MM.1S (cell line): ENCODE measurements around the gene CYTIP.

Source experiments
- DNase-seq: peaks from one replicate; pipeline ENCODE4 v3.0.0-alpha.2; 2015
- H2AFZ ChIP-seq: fragments of 300-600 bp; sonication (generic); 2 replicates; pipeline ENCODE4 v1.6.0; 2016; ENCODE audit warnings: antibody characterized with exemption, low read length
- H3F3A ChIP-seq: fragments of 300-600 bp; sonication (generic); 2 replicates; pipeline ENCODE4 v1.6.1; 2016; ENCODE audit warnings: mild to moderate bottlenecking, antibody characterized with exemption, low read length, moderate library complexity, mixed read lengths; ENCODE audit not compliant: insufficient read depth
- H3K27ac ChIP-seq: fragments of 300-600 bp; sonication (generic); 2 replicates; pipeline ENCODE4 v1.5.1; 2016; ENCODE audit warnings: mild to moderate bottlenecking, low read length
- H3K27me3 ChIP-seq: fragments of 300-600 bp; sonication (generic); replicated peaks from 2 replicates; pipeline ENCODE4 v1.6.0; 2016; ENCODE audit warnings: low read length; ENCODE audit not compliant: insufficient read depth
- H3K36me3 ChIP-seq: fragments of 300-600 bp; sonication (generic); replicated peaks from 2 replicates; pipeline ENCODE4 v1.6.1; 2016; ENCODE audit warnings: mild to moderate bottlenecking, low read length, mixed read lengths; ENCODE audit not compliant: insufficient read depth
- H3K4me1 ChIP-seq: fragments of 300-600 bp; sonication (generic); 2 replicates; pipeline ENCODE4 v1.6.1; 2016; ENCODE audit warnings: low read length, mixed read lengths
- H3K4me2 ChIP-seq: fragments of 300-600 bp; sonication (generic); 2 replicates; pipeline ENCODE4 v1.6.0; 2016; ENCODE audit warnings: low read depth, low read length
- H3K4me3 ChIP-seq: fragments of 300-600 bp; sonication (generic); 2 replicates; pipeline ENCODE4 v1.5.1; 2016; ENCODE audit warnings: low read length, mixed read lengths
- H3K79me2 ChIP-seq: fragments of 300-600 bp; sonication (generic); 2 replicates; pipeline ENCODE4 v1.6.1; 2016; ENCODE audit warnings: mixed run types, low read length, mixed read lengths
- H3K9ac ChIP-seq: fragments of 300-600 bp; sonication (generic); 2 replicates; pipeline ENCODE4 v1.6.1; 2016; ENCODE audit warnings: low read length, mixed read lengths
- H3K9me2 ChIP-seq: fragments of 300-600 bp; sonication (generic); replicated peaks from 2 replicates; pipeline ENCODE4 v1.6.1; 2016; ENCODE audit warnings: mild to moderate bottlenecking, low read length, mixed read lengths; ENCODE audit not compliant: insufficient read depth
- H3K9me3 ChIP-seq: fragments of 300-600 bp; sonication (generic); replicated peaks from 2 replicates; pipeline ENCODE4 v1.6.1; 2016; ENCODE audit warnings: mild to moderate bottlenecking, low read length, mixed read lengths; ENCODE audit not compliant: insufficient read depth
- H4K20me1 ChIP-seq: fragments of 300-600 bp; sonication (generic); 2 replicates; pipeline ENCODE4 v1.6.1; 2016; ENCODE audit warnings: mild to moderate bottlenecking, low read length, moderate library complexity, mixed read lengths; ENCODE audit not compliant: insufficient read depth
- CTCF ChIP-seq: fragments of 300-600 bp; sonication (generic); IDR thresholded peaks from 2 replicates; pipeline ENCODE4 v1.5.1; 2016; ENCODE audit warnings: antibody characterized with exemption, low read length, mixed read lengths
- EZH2 ChIP-seq: fragments of 300-600 bp; sonication (generic); optimal IDR thresholded peaks from 2 replicates; pipeline ENCODE3; 2017; ENCODE audit warnings: low read depth, mild to moderate bottlenecking, antibody characterized with exemption, low read length, mixed read lengths
- EZH2phosphoT487 ChIP-seq: fragments of 300-600 bp; sonication (generic); IDR thresholded peaks from 2 replicates; pipeline ENCODE4 v1.6.1; 2018; ENCODE audit warnings: antibody characterized with exemption, low read length

CYTIP gene

GRCh38 chr2:157488877-157489276 is 45.0 kb upstream of the CYTIP start:
- H4K20me1 ChIP-seq, result no peaks in the 10 kb centered on the region
- no peak overlapping the region for H3K27ac ChIP-seq
- H3K9me3 ChIP-seq, result no peaks in the 10 kb centered on the region
- H3K36me3 ChIP-seq, result no peaks in the 10 kb centered on the region
- TF ChIP-seq EZH2phosphoT487 (no peak), EZH2 (no peak), CTCF (no peak)
- no peaks in the 10 kb centered on the region for H3K27me3 ChIP-seq
- no peak overlapping the region for H2AFZ ChIP-seq
- no peaks in the 10 kb centered on the region for H3K4me1 ChIP-seq
- no peak overlapping the region for H3K4me2 ChIP-seq
- H3K9ac ChIP-seq, result no peak overlapping the region
- H3K9me2 ChIP-seq, result no peaks in the 10 kb centered on the region
- H3K79me2 ChIP-seq, result no peaks in the 10 kb centered on the region
- no peak overlapping the region for H3K4me3 ChIP-seq
- DNase-seq, result no peak
- no peaks in the 10 kb centered on the region for H3F3A ChIP-seq

DNA sequence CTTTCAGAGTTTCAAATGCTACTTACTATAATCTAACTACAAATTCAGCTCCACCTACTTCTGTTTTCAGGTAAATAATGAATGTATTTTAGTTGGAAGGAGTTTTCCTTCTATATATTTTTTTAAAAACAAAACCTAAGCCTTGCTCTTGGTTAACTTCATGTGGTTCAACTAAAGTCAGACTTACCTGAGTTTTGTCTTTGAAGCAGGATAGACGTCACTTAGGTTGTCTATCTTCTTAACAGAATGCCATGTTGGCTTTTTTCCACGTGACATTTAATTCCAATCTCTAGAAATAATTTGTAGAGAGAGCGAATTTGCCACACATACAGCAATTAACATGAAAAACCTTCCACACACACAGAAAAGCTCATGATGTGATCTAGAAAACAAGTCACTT is 43.9 kb upstream of the CYTIP start:
- no peaks in the 10 kb centered on the region for H3K9me2 ChIP-seq
- TF ChIP-seq EZH2phosphoT487, result no peak
- no peak for TF ChIP-seq EZH2
- no peak for TF ChIP-seq CTCF
- no peak overlapping the region for H3K4me3 ChIP-seq
- H3K9ac ChIP-seq, result no peak overlapping the region
- no peaks in the 10 kb centered on the region for H3F3A ChIP-seq
- no peaks in the 10 kb centered on the region for H3K27me3 ChIP-seq
- H3K9me3 ChIP-seq, result no peaks in the 10 kb centered on the region
- no peak overlapping the region for H3K27ac ChIP-seq
- H3K36me3 ChIP-seq, result no peaks in the 10 kb centered on the region
- no peak overlapping the region for H3K4me2 ChIP-seq
- no peak for DNase-seq
- H3K79me2 ChIP-seq, result no peaks in the 10 kb centered on the region
- no peaks in the 10 kb centered on the region for H4K20me1 ChIP-seq
- H2AFZ ChIP-seq, result no peak overlapping the region
- H3K4me1 ChIP-seq, result no peaks in the 10 kb centered on the region

- no peak overlapping the region for H3K9ac ChIP-seq
- no peak for DNase-seq
- TF ChIP-seq EZH2phosphoT487 (no peak), EZH2 (no peak), CTCF (no peak)
- H3K4me1 ChIP-seq, result no peaks in the 10 kb centered on the region
- no peaks in the 10 kb centered on the region for H3K9me3 ChIP-seq
- H3K27me3 ChIP-seq, result no peaks in the 10 kb centered on the region
- H3K36me3 ChIP-seq, result no peaks in the 10 kb centered on the region
- no peaks in the 10 kb centered on the region for H3F3A ChIP-seq
- no peaks in the 10 kb centered on the region for H3K9me2 ChIP-seq
- no peak overlapping the region for H3K4me2 ChIP-seq
- no peaks in the 10 kb centered on the region for H3K79me2 ChIP-seq
- no peaks in the 10 kb centered on the region for H4K20me1 ChIP-seq
- no peak overlapping the region for H3K4me3 ChIP-seq
- no peak overlapping the region for H2AFZ ChIP-seq
- no peak overlapping the region for H3K27ac ChIP-seq
These were observed 43.4 kb upstream of the CYTIP start for GRCh38 chr2:157487271-157487610.
